GM04504 (cell line): ENCODE data around the gene NACC2.

Source experiments
- DNase-seq: peaks from one replicate; pipeline ENCODE4 v3.0.0-alpha.2; 2012; ENCODE audit warnings: low read depth

NACC2 gene

DNA sequence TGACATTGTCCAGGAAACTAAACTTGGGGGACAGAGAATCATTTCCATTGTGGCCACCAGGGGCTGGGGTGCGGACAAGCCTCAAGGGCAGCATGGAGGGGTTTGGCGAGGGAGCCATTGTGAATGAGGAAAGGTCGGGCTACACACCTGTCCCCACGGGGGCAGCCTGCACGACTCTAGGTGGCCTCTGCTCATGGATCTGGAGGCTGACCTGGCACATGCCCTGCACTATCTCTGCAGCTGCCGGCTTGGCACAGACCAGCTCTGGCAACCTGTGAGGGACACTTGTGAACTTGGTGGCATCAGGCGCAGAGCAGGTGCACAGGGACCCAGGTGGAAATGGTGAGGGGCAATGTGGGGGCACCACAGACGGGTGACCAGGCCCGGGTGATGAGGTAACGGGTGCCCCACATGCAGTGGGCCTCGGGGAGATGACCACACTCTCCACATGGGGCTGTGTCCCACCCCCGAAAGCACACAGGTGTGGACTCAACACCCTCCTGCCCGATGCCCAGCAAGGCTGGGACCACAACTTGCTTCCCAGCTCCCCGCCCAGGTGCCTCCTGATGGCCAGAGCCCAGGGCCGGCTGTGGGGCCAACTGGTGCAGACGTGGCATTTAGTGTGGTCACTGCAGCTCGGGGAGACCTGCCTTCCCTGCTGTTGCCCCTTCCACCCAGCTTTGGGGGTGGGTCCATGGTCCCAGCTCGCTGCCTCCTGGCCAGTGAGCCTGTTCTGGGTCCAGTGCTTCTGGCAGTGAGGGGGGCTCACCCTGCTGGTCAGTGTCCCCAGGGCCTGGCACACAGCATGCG lies 73.0 kb downstream of the NACC2 start:
- DNase-seq, result no peak

DNA sequence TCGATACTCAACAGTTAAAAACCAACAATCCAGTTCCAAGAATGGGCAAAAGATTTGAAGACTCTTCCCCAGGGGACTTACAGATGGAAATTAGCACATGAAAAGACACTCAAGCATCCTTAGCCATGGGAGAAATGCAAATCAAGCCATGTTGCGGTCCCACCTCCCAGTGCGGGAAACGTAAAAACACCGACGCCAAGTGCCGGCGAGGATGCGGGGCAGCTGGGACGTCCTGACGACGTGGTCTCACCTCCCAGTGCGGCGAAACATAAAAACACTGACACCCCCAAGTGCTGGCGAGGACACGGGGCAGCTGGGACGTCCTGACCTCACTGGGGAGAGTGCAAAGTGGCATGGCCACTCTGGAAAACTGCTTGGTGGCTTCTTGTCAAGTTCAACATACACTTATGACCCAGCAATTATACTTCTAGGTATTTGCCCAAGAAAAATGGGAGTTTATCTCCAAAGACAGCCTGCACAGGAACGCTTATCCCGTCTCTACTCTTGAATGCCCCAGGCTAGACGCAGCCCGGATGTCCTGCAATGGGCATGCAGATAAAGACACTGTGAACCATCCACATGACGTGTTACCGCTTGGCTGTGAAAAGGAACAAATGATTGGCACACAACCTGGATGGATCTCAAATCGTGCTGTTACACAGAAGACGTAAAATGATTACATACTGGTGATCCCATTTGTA lies 73.8 kb downstream of the NACC2 start:
- no peak for DNase-seq

DNA sequence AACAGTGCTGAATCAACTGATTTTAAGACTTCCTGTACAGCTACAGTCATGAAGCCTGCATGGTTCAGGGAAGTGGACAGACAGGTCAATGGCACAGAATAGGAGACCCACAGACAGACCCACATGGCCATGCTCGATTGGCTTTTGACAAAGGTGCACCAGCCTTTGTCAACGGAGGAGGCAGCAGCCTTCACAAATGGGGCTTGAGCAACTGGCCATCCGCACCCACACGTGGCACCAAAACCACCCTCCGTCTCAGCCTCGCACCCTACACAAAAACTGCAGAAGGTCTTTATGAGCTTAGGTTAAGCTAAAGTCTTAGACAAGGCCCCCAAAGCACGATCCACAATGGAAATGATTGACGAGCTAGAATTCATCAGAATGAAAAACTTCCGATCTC lies 74.4 kb downstream of the NACC2 start:
- DNase-seq, result no peak

DNA sequence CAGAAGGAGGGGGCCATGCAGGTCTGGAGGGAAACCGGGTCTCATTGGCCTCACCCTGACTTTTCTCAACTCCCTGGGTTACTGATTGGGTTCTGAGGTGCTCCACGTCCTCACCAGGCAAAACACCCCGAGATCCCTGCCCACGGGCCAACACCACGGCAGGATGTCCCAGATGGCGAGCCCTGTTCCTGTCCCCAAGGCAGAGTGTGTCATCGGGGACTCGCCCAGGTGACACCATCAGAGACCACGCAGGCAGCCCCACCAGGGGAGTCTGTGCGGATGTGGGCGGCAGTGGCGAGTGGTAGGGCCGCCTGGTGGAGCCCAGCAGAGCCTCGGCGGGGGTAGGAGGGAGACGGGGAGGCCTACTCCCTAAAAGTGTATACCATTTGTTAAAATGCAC lies 74.9 kb downstream of the NACC2 start:
- no peak for DNase-seq

DNA sequence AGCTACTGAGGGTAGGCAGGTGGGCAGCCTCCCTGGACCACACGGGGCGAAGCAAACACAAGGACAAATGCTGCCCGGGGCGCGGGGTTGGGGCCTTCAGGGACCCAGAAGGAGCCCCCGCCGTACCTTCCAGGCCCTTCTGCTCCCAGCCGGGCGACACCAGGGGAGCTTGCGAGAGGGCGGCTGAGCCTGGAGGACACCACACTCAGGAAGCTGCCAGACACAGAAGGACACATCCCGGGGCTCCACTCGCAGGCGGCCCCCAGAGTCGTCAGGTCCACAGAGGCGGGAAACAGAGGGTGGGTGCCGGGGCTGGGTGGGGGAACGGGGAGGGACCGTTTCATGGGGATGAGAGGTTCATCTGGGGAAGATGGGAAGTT lies 75.4 kb downstream of the NACC2 start:
- no peak for DNase-seq

DNA sequence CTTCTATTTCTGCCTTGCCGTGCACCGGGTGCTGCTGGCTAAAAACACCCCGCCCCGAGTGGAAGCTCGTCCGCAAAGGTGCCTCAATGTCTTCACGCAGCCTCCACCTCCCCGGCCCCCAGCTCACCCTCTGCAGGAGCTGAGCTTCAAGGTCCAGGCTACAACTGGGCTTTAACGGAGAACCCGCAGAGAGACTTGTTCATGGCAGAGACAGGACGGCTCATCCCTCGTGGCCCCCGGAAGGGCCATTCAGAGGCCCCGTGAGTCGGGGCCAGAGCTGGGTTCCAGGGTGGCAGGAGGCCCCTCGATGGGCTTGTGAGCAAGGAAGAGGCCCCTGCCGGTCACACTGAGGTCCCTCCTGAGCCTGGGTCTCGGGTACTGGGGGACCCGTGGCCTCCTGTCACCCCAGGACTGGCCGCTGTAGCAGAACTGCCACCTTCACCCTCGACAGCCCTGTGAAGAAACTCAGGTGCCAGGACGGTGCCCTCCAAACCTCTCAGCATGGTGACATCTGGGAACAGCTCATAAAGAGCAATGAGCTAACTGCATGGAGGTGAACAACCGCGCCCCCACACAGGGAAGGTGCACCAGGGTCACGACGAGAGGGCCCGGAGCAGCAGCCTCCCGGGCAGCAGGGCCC lies 75.9 kb downstream of the NACC2 start:
- DNase-seq, result no peak

DNA sequence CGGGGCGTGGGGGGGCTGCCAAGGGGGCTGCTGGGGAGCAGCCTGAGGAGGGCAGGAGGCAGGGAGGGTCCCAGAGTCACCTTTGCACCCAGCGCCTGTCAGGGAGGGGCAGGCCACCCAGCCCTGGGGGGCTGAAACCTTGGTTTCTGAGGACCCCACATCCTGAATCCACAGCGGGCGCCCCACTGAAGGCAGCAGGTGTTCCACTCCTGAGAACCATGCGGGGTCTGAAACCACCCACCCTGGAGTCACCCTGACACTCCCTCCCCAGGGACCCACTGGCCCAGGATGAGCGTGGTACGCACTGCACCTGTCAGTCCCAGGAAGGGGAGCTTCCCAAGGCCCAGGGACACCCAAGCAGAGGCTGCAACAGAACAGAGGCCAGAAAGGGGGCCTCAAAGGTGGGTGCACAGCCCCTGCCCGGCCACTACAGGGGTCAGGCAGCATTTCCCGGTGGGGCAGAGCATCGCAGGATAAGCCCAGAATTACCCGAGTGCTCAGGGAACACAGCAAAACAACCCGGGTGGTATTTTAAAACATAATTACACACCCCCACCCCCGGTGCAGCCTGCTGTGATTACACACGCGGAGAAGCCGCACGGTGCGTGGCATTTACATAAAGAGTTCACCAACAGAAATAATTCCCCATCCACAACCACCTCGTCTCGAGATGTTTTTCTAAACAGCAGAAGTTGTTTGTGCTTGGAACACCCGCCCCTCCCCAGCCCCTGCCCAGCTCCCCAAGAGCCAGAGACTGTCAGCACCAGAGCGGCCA lies 76.6 kb downstream of the NACC2 start:
- no peak for DNase-seq

DNA sequence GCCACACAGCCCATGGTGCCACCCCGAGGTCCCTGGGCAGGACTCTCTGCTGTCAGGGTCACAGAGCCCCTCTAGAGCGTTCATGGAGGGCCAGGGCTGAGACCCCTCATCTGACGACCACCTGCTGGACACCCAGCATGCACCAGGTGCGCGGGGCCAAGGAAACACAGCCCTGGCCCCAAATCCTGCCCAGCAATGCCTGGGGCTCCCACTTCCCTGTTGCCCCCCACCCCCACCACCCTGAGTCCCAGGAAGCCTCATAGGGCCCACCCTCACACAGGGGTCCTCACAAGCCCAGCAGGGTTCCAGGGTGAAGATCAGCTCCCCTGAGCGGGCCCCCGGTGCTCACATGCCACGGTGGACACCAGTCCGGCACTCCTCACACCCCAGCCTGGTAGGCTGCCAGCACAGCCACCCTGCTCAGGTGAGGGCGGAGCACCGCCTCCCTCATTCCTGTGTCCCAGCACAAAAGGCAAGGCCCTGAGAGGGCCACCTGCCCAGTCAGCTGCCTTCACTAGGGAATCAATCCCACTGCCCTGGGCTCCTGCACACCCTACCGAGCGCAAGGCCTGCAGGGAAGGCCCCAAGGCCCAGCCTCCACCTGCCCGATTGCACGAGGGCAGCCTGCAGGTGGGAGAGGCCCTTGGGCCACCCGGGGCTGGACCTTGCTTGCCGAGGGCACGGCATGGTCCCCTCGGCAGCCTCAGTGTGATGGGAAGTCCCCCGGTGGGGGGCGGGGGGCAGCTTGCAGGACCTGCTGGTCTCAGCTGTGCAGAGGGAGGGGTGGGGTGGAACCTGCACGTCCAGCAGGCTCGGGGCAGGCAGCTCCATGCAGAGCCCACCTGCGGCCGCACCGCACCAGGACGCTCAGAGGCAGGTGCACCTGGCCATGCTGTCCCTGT lies 77.5 kb downstream of the NACC2 start:
- DNase-seq, result no peak

DNA sequence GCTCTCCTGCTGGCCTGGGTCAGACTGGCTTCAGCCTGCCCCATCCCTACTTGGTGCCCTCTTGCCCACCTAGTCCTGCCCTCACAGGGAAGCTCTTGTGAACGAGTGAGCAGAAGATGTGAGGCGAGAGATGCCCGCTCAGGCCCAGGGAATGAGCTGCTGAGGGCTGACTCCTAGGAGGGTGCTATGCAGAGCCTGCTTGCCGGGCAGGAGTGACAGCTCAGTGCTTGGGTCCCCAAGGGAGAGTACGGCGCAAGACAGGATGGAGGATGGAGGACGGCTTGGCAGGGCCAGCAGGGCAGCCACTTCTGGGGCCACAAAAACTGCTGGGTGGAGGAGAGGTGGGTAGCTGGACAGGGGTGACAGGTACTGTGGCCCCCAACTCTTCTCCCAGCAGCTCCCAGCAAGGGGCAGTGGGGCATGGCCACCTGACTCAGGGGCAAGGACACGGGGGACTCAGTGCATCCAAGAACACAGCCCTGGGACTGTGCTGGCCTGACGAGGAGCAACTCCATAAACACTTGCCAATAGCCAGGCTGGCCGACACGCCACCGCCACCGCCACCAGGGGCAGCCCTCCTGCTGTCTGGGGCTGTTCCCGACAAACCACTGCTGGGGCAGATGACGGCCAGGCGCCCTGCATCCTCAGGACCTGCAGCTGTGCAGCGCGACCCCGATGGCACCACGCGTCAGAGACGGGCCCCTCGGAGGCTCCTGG lies 78.4 kb downstream of the NACC2 start:
- no peak for DNase-seq

DNA sequence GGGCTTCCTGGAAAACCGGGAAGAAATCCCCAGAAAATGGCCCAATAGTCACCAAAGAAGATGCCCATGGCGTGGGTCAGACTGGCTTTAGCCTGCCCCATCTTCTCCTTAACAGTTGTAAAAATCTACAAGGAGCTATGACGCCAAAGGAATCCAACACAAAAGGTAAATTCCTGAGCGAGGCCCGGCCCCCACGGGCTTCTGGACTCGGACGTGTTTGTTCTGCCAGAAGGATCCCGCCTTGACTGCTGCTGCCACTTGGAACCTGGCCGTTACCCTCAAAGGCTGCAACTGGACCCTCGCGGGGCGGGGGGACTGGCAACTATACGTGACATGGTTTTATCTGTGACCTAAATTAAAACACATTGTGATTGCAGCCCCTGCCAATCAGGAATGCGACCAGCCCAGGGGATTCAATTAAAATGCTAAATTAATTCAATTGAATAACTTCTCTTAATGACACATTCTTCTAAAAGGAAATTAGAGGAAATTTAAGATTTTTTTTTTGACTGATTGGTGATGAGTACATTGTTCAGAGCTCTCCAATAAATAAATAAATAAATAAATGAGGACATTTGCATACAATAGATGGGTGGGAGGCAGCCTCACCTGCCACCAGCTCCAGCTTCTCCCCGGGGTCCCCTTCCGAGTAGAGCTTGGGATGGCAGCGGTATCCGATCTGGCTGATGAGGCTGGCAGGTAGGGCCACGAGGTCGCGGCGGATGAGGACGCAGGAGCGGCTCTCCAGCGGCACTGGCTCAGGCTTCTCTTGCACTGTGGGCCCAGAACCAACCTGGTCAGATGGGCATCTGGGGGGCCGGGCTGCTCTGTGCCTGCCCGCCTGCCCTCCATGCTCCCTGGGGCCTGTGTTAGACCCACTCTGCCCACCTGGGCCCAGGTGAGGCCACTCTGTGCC lies 79.2 kb downstream of the NACC2 start:
- DNase-seq, result no peak

DNA sequence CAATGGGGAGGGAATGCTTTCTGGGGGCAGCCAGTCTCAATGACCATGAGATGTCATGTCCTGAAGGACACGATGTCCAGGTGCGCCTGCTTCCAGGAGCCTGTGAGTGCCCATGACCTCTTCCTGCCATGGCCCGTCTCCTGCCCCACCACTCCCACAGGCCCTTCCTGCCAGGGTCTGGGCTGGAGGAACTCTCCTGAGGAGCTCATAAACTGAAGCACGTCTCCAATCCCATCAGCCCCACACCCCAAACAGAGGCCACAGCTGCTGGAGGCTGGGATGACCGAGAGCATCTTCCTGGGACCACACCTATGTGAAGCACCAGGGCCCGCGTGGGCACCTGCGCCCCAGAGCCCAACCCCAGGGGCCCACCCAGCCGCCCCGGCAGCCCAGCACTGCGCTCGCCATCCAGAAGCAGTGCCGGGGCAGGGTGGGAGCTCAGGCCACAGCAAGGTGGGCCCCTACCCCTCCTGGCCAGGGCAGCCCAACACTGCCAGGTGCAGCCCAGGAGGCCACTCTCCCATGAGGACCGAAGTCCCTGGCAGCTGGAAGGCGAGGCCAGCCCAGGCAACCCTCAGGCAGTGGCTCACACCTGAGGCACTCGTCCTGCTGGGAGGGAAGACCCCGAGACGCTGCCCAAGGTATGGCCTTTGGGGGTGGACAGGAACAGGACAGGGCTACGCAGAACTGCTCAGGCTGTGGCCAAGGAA lies 80.0 kb downstream of the NACC2 start:
- no peak for DNase-seq

DNA sequence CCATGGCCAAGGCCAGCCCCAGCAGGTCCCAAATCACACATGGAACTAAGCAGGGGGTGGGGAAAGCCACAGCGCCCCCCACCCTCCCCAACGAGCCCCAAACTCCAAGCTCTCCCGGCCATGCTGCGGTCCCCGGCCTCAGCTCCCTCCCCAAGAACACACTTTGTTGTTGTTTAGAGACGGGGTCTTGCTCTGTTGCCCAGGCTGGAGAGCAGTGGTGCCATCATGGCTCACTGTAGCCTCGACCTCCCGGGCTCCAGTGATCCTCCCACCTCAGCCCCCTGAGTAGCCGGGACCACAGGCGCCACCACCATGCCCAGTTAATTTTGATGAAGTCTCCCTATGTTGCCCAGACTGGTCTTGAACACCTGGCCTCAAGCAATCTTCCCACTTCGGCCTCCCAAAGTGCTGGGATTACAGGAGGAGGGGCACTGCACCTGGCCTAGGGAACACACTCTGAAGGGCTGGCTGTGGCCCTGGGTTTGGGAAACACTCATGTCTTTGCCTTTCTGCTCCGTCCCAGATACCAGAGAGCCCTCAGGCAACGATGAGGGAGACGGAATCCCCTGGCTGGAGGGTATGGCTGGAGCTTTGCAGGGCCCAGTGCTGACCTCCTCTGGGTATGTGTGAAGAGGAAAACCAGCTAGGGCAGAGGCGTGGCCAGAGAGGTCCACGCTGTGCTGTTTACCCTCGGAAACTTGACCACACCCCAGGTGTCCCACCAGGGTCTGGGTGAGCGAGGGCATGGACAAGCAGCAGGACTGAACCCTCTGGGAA lies 80.8 kb downstream of the NACC2 start:
- DNase-seq, result no peak

DNA sequence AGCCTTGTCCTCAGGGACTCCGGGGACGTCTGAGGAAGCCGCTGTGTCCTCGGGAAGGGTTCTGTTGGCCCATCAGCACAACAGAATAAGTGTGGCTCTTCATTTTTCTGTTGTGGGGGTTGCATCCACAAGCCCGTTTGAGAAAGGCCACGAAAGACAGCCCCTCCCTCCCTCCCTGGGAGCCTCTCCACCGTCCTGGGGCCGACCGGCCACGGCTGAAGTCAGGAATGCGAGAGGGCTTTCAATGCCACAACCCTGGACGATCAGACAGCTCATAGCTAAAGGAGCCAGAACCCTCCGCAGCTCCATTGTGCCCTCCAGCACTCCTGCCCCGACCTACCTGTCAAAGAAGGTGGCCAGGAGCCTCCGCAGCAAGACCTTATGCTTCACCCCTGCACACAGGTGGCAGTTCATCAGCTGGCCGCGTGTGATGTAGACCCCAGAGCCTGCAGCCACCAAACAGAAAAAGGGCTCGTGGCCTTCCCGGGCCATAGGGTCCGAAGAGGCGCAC lies 81.5 kb downstream of the NACC2 start:
- DNase-seq, result no peak

DNA sequence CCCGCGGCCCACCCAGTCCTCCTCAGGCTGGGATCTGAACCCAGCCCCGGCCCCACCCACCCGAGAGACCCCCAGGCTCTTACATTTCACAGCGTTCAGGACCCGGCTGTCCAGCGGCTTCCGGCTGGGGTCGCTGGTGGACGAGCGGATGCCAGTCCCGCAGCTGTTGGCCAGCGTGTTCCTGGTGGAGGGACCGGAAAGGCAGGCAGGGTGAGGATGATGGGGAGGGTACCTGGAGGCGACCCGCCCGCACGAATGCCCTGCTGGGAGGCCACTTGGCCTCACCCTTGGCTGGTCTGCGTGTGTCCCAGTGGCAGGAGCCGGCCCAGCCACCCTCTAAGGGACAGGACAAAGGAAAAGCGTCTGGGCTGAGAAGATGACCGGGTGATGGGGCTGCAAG lies 82.0 kb downstream of the NACC2 start:
- no peak for DNase-seq

DNA sequence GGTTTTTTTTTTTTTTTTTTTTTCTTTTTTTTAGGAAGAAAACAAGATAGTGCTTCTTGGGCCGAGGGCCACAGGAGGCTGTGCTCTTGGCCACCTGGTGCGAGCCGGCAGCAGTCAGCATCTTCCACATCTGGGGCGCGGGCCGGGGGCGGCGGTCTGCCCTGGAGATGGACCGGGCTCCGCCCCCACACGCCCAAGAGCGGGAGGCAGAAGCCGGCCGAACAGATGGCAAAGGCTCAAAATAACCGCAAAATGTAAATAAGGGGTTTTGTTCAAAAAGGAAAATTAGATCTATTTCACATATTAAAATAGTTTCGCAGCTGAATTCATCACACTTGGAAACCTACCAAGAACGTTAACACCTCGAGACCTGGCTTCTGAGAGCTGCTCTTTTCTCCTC lies 82.4 kb downstream of the NACC2 start:
- no peak for DNase-seq

DNA sequence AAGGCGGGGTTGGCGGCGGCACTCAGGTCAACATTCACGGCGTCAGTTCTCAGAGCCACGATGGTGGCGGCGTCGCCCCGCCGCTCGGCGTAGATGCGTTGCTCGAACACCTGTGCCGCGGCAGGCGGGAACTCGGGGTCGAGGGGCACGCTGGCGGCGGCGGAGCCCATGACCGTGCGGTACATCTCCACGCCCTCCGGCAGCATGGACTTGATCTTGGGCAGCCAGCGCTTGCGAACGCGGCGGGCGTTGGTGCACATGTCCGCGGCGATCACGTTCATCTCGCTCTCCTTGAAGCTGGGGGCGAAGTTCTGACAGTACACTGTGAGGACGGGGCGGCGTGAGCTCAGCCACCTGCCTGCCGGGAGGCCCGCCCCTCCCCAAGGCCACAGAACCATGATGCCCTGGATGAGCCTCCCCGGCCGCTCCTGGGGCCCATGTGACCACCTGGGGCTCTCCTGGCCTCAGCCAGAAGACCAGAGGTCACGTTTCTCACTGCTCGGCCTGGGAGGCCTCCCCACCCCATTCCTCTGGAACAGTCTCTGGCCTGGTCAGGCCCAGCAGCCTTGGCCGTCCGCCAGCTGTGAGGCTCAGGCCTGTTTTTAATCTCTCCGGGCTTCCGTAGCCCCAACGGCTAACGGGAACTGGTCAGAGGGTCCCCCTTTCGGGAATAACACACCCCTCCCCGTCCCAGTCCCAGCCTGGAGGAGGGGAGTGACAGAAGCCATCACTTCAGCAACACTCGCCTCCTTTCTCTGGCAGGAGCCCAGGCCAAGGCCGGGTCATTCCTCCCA lies 83.2 kb downstream of the NACC2 start:
- peak; percentile 12 for DNase-seq

DNA sequence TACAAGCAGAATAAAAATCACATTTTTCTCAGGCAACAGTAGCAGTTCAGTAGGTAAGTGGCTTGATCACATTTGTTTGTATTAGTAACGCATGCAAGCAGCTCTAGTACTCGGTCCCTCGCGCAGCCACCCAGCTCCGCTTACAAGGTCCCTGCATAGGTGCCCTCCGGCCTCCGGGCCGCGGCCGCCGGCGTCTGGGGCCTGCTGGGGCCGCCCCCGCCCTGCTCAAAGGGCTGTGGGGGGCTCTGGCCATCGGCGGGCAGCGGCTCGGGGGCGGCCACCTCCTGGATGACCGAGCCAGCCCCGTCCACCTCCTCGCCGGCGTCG lies 83.8 kb downstream of the NACC2 start:
- no peak for DNase-seq
